NT2/D1 (cell line): ENCODE data around the gene MX2.

Source experiments
- DNase-seq: peaks from one replicate; pipeline ENCODE4 v3.0.0-alpha.2; 2011; ENCODE audit warnings: low read depth, low spot score
- H3K27me3 ChIP-seq: 2 replicates; pipeline ENCODE4 v1.6.0; 2011; ENCODE audit warnings: mild to moderate bottlenecking; ENCODE audit not compliant: insufficient read length, insufficient read depth
- H3K36me3 ChIP-seq: 2 replicates; pipeline ENCODE4 v1.6.1; 2011; ENCODE audit warnings: mild to moderate bottlenecking, low read length, mixed read lengths; ENCODE audit not compliant: insufficient read depth, insufficient read length
- H3K4me1 ChIP-seq: 2 replicates; pipeline ENCODE4 v1.5.1; 2011; ENCODE audit not compliant: insufficient read depth, insufficient read length
- H3K4me3 ChIP-seq: 2 replicates; pipeline ENCODE4 v1.5.1; 2011; ENCODE audit warnings: low read depth; ENCODE audit not compliant: insufficient read length
- H3K9ac ChIP-seq: 2 replicates; pipeline ENCODE4 v1.6.0; 2011; ENCODE audit warnings: low read depth; ENCODE audit not compliant: insufficient read length
- H3K9me3 ChIP-seq: 2 replicates; pipeline ENCODE4 v1.5.1; 2011; ENCODE audit warnings: mild to moderate bottlenecking, low read length; ENCODE audit not compliant: insufficient read depth
- SUZ12 ChIP-seq: IDR thresholded peaks from 2 replicates; pipeline ENCODE4 v1.6.1; 2011; ENCODE audit not compliant: insufficient read length, insufficient read depth; ENCODE audit errors: extremely low read depth
- YY1 ChIP-seq: IDR thresholded peaks from 2 replicates; pipeline ENCODE4 v1.6.1; 2011; ENCODE audit not compliant: insufficient read length, insufficient read depth
- ZNF274 ChIP-seq: IDR thresholded peaks from 2 replicates; pipeline ENCODE4 v1.6.1; 2011; ENCODE audit warnings: mild to moderate bottlenecking, low read depth, low read length

Gene MX2

DNA sequence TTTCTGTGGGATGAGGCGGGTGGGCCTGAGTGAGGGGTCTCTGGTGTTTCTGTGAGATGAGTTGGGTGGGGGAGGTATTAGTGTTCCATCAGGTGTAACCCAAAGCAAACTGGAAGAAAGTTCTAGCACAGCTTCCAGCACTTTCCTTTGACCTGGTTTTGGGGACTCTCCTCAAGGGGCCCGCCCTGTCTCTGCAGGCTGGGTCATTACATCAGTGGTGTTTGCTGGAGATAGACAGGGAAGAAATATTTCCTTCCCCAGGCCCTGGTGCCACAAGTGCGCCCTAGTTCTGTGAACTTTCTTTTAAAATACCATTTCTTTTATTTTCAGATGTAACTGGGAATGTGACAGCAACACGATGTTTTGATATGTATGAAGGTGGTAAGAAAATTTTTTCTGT is 16.5 kb upstream of the MX2 start:
- no peak for TF ChIP-seq SUZ12
- TF ChIP-seq ZNF274 = no peak
- no peak for TF ChIP-seq YY1
- H3K9me3 ChIP-seq = peaks cover 18% of the 10 kb centered on the region
- H3K4me1 ChIP-seq = no peaks in the 10 kb centered on the region
- H3K27me3 ChIP-seq = peaks cover 3% of the 10 kb centered on the region
- H3K9ac ChIP-seq = no peak overlapping the region
- DNase-seq = no peak
- no peak overlapping the region for H3K4me3 ChIP-seq
- H3K36me3 ChIP-seq = no peaks in the 10 kb centered on the region

DNA sequence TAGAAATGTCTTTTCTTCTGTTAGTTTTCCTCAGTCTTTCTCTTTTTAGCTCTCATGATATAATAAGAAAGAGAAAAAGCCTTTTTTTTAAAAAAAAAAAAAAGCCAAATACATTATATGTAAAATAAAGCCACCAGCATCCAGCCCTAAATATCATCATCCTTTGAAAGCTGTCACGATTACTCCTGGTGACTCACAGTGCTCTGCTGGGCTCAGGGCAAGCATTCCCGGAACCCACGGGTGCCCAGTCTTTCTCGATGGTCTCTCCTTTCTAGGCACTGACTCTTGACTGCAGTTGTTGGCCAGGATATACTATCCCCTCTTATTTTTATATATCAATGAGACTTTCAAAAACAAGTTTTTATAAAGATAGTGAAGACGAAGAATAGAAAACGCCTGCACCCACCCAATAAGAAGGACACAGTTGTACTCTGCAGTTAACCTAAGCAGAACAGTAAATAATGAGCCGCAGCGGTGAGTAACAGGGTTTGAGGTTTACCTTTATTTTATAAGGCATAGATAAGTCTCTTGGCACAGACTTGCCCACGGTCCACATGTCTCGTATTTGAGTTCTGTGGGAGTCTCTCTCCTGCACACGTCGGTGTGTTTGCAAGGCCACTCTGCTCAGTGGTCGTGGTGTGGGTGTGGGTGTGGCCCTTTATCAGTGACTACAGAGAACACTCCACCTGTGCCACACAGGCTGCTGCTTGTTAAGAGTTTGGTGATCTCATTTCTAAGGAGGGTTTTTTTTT is 15.7 kb upstream of the MX2 start:
- H3K4me3 ChIP-seq = no peak overlapping the region
- H3K9me3 ChIP-seq = peaks cover 18% of the 10 kb centered on the region; the same call in 1 of the 2 replicates
- H3K9ac ChIP-seq = no peak overlapping the region
- H3K4me1 ChIP-seq = no peaks in the 10 kb centered on the region
- H3K36me3 ChIP-seq = no peaks in the 10 kb centered on the region
- DNase-seq = no peak
- TF ChIP-seq YY1 (no peak), ZNF274 (no peak), SUZ12 (no peak)
- peaks cover 3% of the 10 kb centered on the region for H3K27me3 ChIP-seq

DNA sequence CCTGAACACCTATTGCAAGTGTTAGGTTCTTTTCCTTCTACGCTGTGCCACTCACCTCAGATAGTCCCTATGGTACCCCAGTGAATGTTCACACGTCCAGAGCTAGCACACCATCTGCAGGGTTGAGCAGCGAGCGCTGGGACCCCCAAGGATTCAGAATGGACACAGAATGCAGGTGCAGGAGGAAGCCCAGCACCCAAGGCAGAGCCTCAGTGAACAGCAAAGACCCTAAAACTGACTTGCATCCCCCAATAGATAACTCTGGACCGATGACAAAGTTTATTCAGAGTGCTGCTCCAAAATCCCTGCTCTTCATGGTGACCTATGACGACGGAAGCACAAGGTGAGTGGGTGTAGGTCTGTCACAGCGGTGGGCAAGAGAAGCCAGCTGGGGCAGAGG is 15.1 kb upstream of the MX2 start:
- Histone ChIP-seq H3K4me3 (no peak overlapping the region), H3K9ac (no peak overlapping the region), H3K27me3 (peaks cover 3% of the 10 kb centered on the region), H3K9me3 (peaks cover 14% of the 10 kb centered on the region; the same call in 1 of the 2 replicates), H3K36me3 (no peaks in the 10 kb centered on the region), H3K4me1 (no peaks in the 10 kb centered on the region)
- no peak for DNase-seq
- TF ChIP-seq ZNF274 (no peak), SUZ12 (no peak), YY1 (no peak)

DNA sequence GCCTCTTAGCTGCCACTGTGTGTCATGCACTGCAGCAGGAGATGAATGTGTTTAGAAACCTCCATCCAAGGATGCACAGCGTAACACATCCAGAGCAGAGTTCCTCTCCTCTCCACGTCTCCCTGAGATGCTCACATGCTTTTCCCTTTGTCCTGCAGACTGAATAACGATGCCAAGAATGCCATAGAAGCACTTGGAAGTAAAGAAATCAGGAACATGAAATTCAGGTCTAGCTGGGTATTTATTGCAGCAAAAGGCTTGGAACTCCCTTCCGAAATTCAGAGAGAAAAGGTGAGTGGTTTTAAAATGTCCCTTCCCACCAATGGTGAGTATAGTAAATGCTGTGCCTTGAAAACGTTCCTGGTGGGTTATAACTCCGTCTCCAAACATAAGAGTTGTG is 13.4 kb upstream of the MX2 start:
- Histone ChIP-seq H3K36me3 (no peaks in the 10 kb centered on the region), H3K9ac (no peak overlapping the region), H3K9me3 (no peaks in the 10 kb centered on the region), H3K27me3 (peaks cover 3% of the 10 kb centered on the region), H3K4me3 (no peak overlapping the region), H3K4me1 (no peaks in the 10 kb centered on the region)
- DNase-seq = no peak
- TF ChIP-seq YY1 = no peak
- no peak for TF ChIP-seq SUZ12
- no peak for TF ChIP-seq ZNF274

DNA sequence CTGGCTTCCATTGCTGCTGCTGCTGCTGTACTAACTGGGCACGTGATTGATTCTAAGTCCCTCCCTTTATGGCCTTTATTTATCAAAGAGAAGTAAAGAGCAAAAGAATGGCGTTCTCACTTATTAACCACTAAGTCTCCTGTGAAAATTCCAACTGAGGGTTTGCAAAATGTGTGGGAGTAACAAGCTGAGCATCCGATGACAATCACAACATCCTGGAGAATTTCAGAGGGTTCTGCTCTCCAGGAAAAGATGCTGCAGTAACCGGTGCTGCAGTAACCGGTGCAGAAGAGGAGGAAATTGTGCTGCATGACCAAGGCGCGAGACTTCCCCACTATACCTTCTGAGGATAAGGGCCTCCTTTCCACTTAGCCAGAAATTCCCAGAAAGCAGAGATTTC is 12.7 kb upstream of the MX2 start:
- H3K27me3 ChIP-seq = peaks cover 3% of the 10 kb centered on the region
- no peak overlapping the region for H3K9ac ChIP-seq
- no peaks in the 10 kb centered on the region for H3K36me3 ChIP-seq
- TF ChIP-seq SUZ12 = no peak
- no peaks in the 10 kb centered on the region for H3K4me1 ChIP-seq
- H3K9me3 ChIP-seq = no peaks in the 10 kb centered on the region
- H3K4me3 ChIP-seq = no peak overlapping the region
- no peak for DNase-seq

DNA sequence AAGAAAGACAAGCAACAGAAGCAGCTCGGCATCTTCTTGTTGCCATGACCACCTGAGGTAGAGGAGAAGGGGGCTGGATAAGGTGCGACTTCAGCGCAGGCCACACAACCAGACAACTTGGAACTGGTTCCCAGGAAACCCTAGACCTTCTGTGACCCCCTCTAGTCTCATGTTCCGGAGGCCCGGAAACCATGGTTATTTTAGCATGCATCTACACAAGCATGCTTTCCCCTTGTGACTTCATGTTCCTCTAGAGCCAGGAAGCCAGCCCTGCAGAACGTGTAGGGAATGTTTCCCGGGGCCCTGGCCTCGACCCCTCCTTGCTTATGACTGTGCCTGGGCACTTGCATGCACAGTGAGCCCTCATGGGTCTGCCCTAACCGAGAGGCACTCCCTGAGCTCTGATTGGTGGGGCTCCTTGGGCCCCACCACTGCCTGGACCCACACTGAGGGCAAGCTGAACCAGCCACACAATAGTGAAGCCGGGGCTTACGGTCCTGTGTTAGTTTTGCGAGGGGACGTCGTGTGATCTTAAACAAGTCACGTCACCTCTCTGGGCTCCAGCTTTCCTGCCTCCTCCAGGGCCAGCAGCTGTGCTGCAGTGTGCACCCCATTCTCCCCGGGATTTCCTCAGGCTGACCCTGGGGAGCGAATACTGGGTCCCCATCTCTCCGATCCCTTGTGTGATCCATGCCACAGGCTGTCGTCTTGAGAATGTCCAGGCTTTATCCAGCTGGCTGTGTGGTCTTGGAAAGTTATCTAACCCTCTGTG is 12.0 kb upstream of the MX2 start:
- H3K9me3 ChIP-seq = no peaks in the 10 kb centered on the region

DNA sequence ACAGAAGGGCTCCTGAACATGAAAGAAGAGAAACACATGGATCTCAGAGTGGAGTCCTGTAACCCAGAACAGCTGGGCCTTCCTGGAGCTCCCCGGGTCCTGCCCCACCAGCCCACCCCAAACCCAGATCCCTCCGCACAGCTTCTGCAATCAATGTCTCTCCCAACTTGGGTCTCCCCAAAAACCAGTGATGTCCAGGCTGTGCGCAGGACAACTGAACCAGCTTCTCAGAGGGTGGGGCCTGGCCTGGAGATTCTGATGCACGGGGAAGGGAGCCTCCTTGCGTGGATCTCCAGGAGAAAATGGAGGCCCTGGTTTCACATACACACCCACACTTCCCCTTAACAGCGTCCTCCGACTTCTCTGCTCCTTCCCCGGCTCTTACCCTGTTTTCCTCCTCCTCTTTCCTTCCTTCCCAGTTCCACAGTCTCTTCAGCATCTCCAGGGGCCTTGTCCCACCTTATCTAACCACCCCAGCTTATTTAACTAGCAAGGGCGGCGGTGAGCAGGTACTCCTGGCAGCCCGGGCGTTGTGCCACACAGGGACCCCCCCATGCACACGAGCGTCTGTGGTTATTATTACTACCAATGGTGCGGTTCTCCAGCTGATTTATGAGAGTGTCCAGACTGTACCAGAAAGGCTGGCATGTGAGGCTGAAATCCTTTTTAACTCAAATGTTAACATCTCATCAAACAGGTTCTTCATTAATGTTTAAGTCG is 11.2 kb upstream of the MX2 start:
- TF ChIP-seq YY1 = no peak
- no peak for TF ChIP-seq ZNF274
- no peak for TF ChIP-seq SUZ12

More for the DNA sequence above, 12.0 kb upstream of the MX2 start:
- Histone ChIP-seq H3K36me3 (no peaks in the 10 kb centered on the region), H3K27me3 (peaks cover 3% of the 10 kb centered on the region), H3K4me1 (no peaks in the 10 kb centered on the region), H3K9ac (no peak overlapping the region), H3K4me3 (no peak overlapping the region)
- TF ChIP-seq SUZ12 (no peak), ZNF274 (no peak), YY1 (no peak)
- DNase-seq = no peak

More for the DNA sequence above, 11.2 kb upstream of the MX2 start:
- H3K4me3 ChIP-seq = no peak overlapping the region
- no peaks in the 10 kb centered on the region for H3K4me1 ChIP-seq
- no peaks in the 10 kb centered on the region for H3K36me3 ChIP-seq
- H3K9ac ChIP-seq = no peak overlapping the region
- peaks cover 3% of the 10 kb centered on the region for H3K27me3 ChIP-seq
- no peak for DNase-seq
- no peaks in the 10 kb centered on the region for H3K9me3 ChIP-seq
